ENCODE data around the gene CD300LB.
"Not testable (repeated sequence)": the region's sequence is repeated elsewhere in the genome, so short reads cannot be mapped to it uniquely, and the experiment has no call there.

Gene CD300LB

DNA sequence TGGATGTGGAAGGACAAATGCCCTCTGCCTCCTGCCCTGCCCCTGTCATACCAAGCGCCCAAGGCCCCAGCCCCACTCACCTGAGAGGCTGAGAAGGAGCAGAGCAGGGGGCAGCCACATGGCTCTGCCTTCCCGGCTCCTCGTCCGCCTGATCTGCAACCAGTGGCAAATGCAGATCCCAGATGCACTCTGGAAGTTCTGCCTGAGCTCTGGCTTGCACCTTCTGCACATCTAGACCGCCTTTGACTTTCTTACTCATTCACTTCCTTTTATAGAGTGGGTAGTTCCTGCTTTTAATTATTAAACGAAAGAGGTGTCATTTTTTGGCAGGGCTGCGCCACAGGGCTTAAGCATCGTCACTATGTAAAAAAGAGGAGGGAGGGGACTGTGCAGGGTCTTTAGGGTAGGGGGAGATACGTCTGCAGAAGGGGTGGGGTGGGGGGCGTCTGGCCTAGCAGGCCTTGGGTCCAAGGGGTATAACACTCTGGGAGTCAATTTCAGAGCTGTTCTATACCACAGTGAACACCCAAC, at the start of gene CD300LB:
Gene CD300LB (minus strand): TSS at position 245 of the 531 bp plus-strand sequence. CDS start 125 bp downstream, at position 120.
- in situ Hi-C loops (cut with MboI; ENCODE audit: low pct_unique_long_range_greater_than_20kb, low sequenced_read_pairs, unreplicated experiment): no loop called here
- TF ChIP-seq, protein P1, sequence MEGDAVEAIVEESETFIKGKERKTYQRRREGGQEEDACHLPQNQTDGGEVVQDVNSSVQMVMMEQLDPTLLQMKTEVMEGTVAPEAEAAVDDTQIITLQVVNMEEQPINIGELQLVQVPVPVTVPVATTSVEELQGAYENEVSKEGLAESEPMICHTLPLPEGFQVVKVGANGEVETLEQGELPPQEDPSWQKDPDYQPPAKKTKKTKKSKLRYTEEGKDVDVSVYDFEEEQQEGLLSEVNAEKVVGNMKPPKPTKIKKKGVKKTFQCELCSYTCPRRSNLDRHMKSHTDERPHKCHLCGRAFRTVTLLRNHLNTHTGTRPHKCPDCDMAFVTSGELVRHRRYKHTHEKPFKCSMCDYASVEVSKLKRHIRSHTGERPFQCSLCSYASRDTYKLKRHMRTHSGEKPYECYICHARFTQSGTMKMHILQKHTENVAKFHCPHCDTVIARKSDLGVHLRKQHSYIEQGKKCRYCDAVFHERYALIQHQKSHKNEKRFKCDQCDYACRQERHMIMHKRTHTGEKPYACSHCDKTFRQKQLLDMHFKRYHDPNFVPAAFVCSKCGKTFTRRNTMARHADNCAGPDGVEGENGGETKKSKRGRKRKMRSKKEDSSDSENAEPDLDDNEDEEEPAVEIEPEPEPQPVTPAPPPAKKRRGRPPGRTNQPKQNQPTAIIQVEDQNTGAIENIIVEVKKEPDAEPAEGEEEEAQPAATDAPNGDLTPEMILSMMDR (IDR thresholded peaks at IDR 0.05; ENCODE audit: extremely low read depth, insufficient read depth, missing control alignments): no peak
- DNase-seq (ENCODE audit: low spot score): no peak

DNA sequence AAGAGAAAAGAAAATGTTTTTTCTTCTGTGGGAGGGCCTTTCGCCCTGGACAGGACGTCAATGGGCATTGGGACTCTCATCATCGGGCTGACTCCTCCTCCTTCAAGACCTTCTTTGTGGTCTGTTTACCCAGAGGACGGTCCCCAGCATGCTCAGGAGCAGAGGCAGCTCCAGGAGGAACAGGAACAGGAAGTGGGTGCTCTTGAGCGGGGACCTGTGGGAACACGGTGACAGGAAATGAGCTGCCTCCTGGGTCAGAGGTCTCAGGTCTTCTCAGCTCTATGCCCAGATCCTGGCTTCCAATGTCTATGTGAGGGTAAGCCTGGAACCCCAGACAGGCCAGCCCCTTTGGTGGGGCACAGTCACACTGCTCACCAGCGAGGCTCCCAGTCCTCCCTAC, 48.6 kb upstream of the CD300LB start:
- TF ChIP-seq, protein P1 (IDR thresholded peaks at IDR 0.05; ENCODE audit: extremely low read depth, insufficient read depth, missing control alignments): no peak
- in situ Hi-C loops (cut with MboI; ENCODE audit: low pct_unique_long_range_greater_than_20kb, low sequenced_read_pairs, unreplicated experiment): no loop called here
- DNase-seq (ENCODE audit: low spot score): no peak

DNA sequence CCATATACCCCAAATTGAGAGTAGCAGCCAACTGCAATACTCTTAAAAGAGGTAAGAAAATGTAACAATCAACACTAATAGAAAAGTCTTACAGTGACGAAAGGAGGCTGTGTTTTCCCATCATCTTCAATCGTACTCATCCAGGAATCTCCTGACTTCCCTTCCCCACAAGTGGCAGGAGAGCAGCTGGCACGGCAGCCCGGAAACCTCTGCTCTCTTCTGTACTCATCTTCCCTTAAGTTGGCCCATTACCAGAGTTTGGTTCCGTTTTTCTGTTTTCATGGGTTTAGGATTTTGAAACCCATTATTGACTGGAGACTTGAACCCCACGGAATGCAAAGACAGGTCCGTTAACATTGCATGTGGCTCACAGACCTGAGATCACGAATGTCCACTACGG, 47.7 kb upstream of the CD300LB start:
- TF ChIP-seq, protein P1 (IDR thresholded peaks at IDR 0.05; ENCODE audit: extremely low read depth, insufficient read depth, missing control alignments): no peak
- in situ Hi-C loops (cut with MboI; ENCODE audit: low pct_unique_long_range_greater_than_20kb, low sequenced_read_pairs, unreplicated experiment): no loop called here
- DNase-seq (ENCODE audit: low spot score): no peak

DNA sequence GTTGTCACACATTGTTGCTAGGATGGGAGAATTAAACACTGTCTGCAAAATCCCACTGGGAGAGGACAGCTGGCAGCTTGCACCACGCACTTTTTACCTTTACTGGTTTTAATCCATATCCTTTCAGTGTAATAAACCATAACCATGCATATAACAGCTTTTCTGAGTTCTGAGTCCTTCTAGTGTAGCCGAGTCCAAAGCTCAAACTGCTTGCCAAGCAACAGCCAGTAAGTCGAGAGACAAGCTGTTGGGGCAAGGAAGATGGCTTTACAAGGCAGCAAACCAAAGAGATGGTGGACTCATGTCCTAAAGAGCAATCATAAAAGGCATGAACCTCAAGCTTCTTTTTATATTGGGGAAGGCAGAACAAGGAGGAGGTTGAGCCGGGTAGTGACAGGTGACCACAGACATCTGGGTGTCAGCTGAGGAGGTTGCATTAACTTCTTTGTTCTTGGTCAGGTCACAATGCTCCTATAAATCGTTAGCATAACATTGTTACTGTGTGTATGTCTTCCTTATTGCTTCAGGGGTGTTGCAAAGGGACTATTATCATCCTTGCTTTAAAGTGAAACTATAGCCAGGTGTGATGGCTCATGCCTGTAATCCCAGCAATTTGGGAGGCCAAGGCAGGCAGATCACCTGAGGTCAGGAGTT, 43.3 kb upstream of the CD300LB start:
- DNase-seq (ENCODE audit: low spot score): no peak
- TF ChIP-seq, protein P1 (IDR thresholded peaks at IDR 0.05; ENCODE audit: extremely low read depth, insufficient read depth, missing control alignments): no peak
- in situ Hi-C loops (cut with MboI; ENCODE audit: low pct_unique_long_range_greater_than_20kb, low sequenced_read_pairs, unreplicated experiment): no loop called here

DNA sequence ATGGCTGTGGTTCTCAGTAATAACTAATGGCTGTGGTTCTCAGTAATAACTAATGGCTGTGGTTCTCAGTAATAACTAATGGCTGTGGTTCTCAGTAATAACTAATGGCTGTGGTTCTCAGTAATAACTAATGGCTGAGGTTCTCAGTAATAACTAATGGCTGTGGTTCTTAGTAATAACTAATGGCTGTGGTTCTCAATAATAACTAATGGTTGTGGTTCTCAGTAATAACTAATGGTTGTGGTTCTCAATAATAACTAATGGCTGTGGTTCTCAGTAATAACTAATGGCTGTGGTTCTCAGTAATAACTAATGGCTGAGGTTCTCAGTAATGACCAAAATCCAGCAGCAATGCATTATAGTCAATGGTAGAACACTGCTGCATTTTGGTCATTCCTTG, 42.4 kb upstream of the CD300LB start:
- in situ Hi-C loops (cut with MboI; ENCODE audit: low pct_unique_long_range_greater_than_20kb, low sequenced_read_pairs, unreplicated experiment); DNase-seq (ENCODE audit: low spot score): not testable (repeated sequence)

DNA sequence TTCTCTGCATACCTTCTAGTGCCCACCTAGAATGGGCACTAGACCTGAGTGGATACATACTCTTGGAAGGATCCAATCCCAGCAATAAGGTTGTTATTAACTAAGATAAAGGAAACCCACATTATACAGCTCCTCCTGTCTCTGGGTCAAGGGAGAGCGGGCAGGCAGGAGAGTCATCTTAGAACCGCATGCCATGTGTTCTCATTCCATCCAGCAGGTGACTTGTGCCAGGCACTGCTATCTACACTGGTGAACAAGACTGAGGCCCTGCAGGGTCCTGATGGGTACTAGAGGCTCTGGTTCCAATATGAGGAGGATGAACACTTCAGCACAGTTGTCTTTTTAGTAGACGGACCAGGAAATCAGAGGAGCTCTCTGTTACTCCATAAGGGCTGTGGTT, 41.9 kb upstream of the CD300LB start:
- in situ Hi-C loops (cut with MboI; ENCODE audit: low pct_unique_long_range_greater_than_20kb, low sequenced_read_pairs, unreplicated experiment): no loop called here
- DNase-seq (ENCODE audit: low spot score): no peak
- TF ChIP-seq, protein P1 (IDR thresholded peaks at IDR 0.05; ENCODE audit: extremely low read depth, insufficient read depth, missing control alignments): no peak

DNA sequence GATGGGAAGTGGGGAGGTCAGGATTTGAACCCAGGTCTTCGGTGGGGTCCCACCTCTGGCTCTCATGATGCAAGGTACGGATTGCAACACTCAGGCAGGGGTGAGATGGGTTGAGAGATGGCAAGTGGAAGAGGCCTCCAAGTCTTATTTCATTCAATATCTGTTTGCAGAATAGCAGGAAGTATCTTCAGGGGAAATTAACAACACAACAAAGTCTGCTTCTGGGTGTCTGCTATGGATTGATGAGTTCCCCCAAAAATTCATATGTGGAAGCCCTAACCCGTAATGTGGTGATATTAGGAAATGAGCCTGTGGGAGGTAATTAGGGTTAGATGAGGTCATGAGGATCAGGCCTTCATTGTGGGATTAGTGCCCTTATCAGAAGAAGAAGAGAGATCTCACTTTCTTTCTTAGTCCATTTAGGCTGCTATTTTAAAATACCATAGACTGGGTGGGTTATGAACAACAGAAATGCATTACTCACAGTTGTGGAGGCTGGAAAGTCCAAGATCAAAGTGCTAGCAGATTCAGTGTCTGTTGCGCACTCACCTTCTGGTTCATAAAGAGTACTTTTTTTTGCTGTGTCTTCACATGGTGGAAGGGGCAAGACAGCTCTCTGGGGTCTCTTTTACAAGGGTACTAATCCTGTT, 40.5 kb upstream of the CD300LB start:
- no peak for DNase-seq (ENCODE audit: low spot score)
- in situ Hi-C loops (cut with MboI; ENCODE audit: low pct_unique_long_range_greater_than_20kb, low sequenced_read_pairs, unreplicated experiment): no loop called here
- TF ChIP-seq, protein P1 (IDR thresholded peaks at IDR 0.05; ENCODE audit: extremely low read depth, insufficient read depth, missing control alignments): no peak
